HUES48 (cell line): ENCODE data around the gene FOXO4.

ENCODE experiments used
- H3K27ac ChIP-seq: one replicate; pipeline ENCODE4 v1.7.0; 2013; ENCODE audit warnings: low read depth, low read length, inconsistent platforms
- H3K27me3 ChIP-seq: 2 replicates; pipeline ENCODE4 v1.6.1; 2013; ENCODE audit warnings: mild to moderate bottlenecking, low read length; ENCODE audit not compliant: control insufficient read depth, insufficient read depth
- H3K36me3 ChIP-seq: 2 replicates; pipeline ENCODE4 v1.6.1; 2013; ENCODE audit warnings: low read length; ENCODE audit not compliant: control insufficient read depth, insufficient read depth
- H3K4me1 ChIP-seq: 2 replicates; pipeline ENCODE4 v1.6.1; 2013; ENCODE audit warnings: mild to moderate bottlenecking, low read length; ENCODE audit not compliant: control insufficient read depth, insufficient read depth
- H3K4me3 ChIP-seq: 2 replicates; pipeline ENCODE4 v1.5.1; 2013; ENCODE audit warnings: mild to moderate bottlenecking, low read depth, low read length
- H3K9ac ChIP-seq: 2 replicates; pipeline ENCODE4 v1.6.1; 2013; ENCODE audit warnings: mild to moderate bottlenecking, low read depth, low read length, moderate library complexity
- H3K9me3 ChIP-seq: 2 replicates; pipeline ENCODE4 v1.6.1; 2013; ENCODE audit warnings: low read length; ENCODE audit not compliant: control insufficient read depth, insufficient read depth

FOXO4 gene

GRCh38 chrX:71109051-71109450, 13.4 kb downstream of the FOXO4 start:
- Histone ChIP-seq H3K36me3 (no peaks in the 10 kb centered on the region), H3K4me1 (peaks cover 6% of the 10 kb centered on the region; the same call in 1 of the 2 replicates), H3K27me3 (peaks cover 20% of the 10 kb centered on the region), H3K9ac (no peak overlapping the region), H3K9me3 (peaks cover 56% of the 10 kb centered on the region), H3K27ac (no peak overlapping the region), H3K4me3 (no peak overlapping the region)

DNA sequence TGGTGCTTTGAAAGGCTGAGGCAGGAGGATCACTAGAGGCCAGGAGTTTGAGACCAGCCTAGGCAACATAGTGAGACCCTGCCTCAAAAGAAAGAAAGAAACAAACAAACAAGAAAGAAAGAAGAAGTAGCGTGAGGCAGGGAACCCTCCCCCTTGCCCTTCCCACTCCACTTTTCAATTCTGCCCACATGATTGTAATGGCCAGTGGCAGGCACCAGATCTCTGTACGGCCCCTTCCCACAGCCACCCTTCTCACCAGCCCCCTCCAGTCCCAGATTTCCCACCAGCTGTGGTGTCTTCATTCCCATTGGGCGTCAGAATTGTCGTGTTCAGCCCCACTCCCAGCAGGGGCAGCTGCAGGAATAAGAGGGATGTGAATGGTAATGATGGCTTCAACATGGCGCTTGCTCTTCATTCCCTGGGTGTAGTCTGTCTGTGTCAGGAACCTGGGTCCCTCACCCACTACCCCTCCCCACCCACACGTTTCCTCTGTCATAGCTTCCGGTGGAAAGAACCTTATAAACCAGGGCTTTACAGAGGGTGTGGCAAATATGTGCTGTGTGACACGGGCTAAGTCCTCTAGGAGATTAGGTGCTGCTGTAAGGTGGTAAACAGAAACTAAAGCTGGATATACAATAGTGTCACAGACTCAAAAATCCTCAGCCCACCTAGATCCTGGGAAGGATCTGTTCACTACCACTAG, 15.6 kb downstream of the FOXO4 start, which contains the start of gene IL2RG:
Gene IL2RG, minus strand, starts transcription at position 437 of the 703 bp plus-strand sequence. Its CDS starts 38 bp downstream, at position 399.
- H3K27me3 ChIP-seq: peaks cover 34% of the 10 kb centered on the region
- H3K4me3 ChIP-seq: no peak within 1 kb of the TSS
- H3K27ac ChIP-seq: no peak within 1 kb of the TSS
- no peak within 1 kb of the TSS for H3K9ac ChIP-seq
- peaks cover 45% of the 10 kb centered on the region for H3K9me3 ChIP-seq
- no peaks in the 10 kb centered on the region for H3K36me3 ChIP-seq
- H3K4me1 ChIP-seq: no peaks in the 10 kb centered on the region

DNA sequence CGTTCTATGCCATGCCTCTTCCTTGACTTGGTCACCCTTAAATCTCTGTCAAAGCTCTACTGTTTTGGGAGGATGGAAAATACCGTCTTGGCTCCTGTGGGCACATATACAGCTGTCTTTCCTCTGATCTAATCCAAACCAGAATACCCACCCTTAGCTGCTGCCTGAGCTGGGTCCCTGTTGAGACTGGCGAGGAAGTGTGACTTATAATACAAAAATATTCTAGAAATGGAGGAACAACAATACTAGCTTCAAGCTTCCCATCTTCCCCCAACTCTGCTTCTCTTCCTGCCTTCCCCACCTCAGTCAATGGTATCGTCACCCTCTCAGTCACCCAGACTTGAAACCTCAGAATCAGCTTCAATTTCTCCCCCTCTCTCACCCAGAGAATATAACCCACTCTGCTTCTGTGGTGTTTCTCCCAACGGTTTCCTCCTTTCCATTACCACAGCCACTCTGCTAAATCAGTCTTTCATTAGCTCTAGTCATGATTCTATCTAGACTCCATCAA, 16.3 kb downstream of the FOXO4 start:
- peaks cover 34% of the 10 kb centered on the region for H3K27me3 ChIP-seq
- no peaks in the 10 kb centered on the region for H3K4me1 ChIP-seq
- H3K9ac ChIP-seq: no peak overlapping the region
- H3K27ac ChIP-seq: no peak overlapping the region
- no peak overlapping the region for H3K4me3 ChIP-seq
- peaks cover 45% of the 10 kb centered on the region for H3K9me3 ChIP-seq
- no peaks in the 10 kb centered on the region for H3K36me3 ChIP-seq

- H3K36me3 ChIP-seq: peaks cover 19% of the 10 kb centered on the region
- peaks cover 46% of the 10 kb centered on the region for H3K9me3 ChIP-seq
- H3K9ac ChIP-seq: no peak overlapping the region
- H3K4me1 ChIP-seq: 0 out of 2 replicates have a peak, but pooled peaks cover 6% of the 10 kb centered on the region
- H3K27ac ChIP-seq: no peak overlapping the region
- H3K4me3 ChIP-seq: peak overlapping the region; percentile 66
- H3K27me3 ChIP-seq: peaks cover 30% of the 10 kb centered on the region
Measured at GRCh38 chrX:71117358-71117757, 21.7 kb downstream of the FOXO4 start.

DNA sequence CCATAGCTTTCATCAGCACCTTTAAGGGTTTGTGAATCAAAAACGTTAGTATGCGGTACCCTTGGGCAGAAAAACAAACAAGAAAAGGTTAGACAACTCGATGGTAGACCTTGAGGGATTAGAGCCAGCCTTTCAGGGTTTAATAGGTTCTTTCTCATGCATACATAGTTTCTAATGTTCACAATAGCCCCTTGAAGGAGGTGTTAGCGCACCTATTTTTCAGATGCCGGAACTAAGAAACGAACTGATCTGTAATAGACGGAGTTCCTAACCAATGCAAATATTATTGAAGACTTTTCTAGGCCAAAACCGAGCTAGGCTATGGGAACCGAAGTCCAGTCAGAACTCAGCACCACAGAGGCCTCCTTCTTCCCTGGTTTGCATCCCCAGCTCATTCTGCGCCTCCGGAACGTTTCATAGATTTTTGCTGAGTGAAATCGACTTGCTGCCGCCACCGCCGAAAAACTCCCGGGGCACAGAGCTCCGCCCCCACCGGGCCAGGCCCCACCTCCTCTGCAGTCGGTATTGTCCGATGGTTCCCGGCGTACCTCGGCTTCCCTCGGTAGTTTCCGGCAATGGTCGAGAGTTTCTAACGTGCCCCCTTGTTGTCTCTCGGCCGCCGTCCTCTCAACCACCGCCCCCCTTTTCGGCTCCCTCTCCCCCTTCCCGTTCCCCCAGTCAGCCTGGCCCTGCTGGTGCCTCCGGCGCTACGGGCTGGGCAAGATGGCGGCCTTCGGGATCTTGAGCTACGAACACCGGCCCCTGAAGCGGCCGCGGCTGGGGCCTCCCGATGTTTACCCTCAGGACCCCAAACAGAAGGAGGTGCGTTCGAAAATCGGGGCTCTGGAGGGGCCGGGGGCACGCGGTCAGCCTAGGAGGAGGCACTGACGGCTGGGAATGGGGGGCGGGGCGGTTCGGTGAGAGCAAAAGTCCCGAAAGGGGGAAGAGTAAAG, 22.7 kb downstream of the FOXO4 start, which contains the start of gene MED12:
Gene MED12, plus strand, starts transcription at position 565 of the 953 bp plus-strand sequence. Its CDS starts 159 bp downstream, at position 724.
- Histone ChIP-seq H3K27me3 (peaks cover 26% of the 10 kb centered on the region), H3K27ac (peak within 1 kb of the TSS; percentile 83)

DNA sequence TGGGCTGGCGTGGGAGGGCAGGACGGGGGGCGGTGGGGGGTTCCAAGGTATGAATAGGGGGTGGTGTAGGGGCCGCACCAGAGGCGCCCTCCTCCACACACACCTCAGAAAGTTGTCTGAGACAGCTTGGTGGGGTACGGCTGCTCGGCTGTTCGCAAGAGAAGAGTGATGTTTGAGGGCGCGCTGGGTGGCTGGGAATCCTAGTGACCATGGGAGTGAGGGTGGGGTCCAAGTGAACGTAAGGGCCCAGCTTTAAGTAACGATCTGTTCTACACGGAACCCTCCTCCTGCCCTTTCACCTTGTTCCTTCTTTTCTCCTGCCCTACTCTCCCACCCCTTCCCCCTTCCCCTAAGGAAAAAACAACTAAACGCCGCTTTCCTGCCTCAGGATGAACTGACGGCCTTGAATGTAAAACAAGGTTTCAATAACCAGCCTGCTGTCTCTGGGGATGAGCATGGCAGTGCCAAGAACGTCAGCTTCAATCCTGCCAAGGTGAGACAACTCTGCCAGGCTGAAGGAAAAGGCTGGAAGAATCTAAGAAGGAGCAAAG, 23.4 kb downstream of the FOXO4 start:
- Histone ChIP-seq H3K36me3 (peaks cover 36% of the 10 kb centered on the region), H3K27ac (peak overlapping the region; percentile 83), H3K4me3 (peak overlapping the region; percentile 66), H3K9ac (no peak overlapping the region), H3K4me1 (0 out of 2 replicates have a peak, but pooled peaks cover 6% of the 10 kb centered on the region), H3K9me3 (peaks cover 46% of the 10 kb centered on the region), H3K27me3 (peaks cover 26% of the 10 kb centered on the region)

More for the DNA sequence above, 22.7 kb downstream of the FOXO4 start, which contains the start of gene MED12:
- Histone ChIP-seq H3K4me3 (peak within 1 kb of the TSS; percentile 66), H3K9ac (peak within 1 kb of the TSS; percentile 45; the same call in 1 of the 2 replicates), H3K36me3 (peaks cover 29% of the 10 kb centered on the region), H3K4me1 (0 out of 2 replicates have a peak, but pooled peaks cover 6% of the 10 kb centered on the region), H3K9me3 (peaks cover 47% of the 10 kb centered on the region)

- Histone ChIP-seq H3K9ac (no peak overlapping the region), H3K4me3 (no peak overlapping the region), H3K36me3 (peaks cover 87% of the 10 kb centered on the region), H3K4me1 (no peaks in the 10 kb centered on the region), H3K9me3 (peaks cover 60% of the 10 kb centered on the region), H3K27me3 (no peaks in the 10 kb centered on the region), H3K27ac (no peak overlapping the region)
Measured at GRCh38 chrX:71128166-71128833, 32.6 kb downstream of the FOXO4 start.

DNA sequence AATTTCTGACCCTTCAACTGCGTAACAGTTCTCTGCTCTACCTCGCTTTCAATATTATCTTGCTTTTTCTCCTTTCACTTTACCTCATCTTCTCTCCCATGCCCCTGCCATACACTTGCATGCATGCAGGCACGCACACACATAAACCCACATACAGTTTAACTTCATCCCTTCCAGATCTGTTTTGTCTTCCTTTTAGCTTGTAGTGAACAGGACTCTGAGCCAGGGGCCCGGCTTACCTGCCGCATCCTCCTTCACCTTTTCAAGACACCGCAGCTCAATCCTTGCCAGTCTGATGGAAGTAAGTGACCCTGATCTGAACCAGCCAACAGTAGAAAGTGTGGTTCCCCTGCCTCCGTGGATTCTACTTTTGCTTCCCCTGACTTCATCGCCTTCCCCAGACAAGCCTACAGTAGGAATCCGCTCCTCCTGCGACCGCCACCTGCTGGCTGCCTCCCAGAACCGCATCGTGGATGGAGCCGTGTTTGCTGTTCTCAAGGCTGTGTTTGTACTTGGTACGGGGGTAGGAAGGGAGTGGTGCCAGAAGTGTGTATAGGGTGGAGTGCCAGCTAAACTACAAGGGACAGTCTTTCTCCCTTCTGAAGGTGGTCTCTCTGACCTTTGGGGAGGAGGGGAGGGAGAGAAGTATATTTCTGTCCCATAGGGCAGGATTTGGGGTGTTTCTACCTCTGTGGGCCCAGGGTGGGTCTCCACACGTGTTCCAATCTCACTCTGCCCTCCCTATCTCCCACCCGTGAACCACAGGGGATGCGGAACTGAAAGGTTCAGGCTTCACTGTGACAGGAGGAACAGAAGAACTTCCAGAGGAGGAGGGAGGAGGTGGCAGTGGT, 33.5 kb downstream of the FOXO4 start:
- no peak overlapping the region for H3K4me3 ChIP-seq
- no peak overlapping the region for H3K9ac ChIP-seq
- H3K27me3 ChIP-seq: no peaks in the 10 kb centered on the region
- peaks cover 83% of the 10 kb centered on the region for H3K36me3 ChIP-seq
- H3K27ac ChIP-seq: no peak overlapping the region
- H3K4me1 ChIP-seq: no peaks in the 10 kb centered on the region
- peaks cover 58% of the 10 kb centered on the region for H3K9me3 ChIP-seq

DNA sequence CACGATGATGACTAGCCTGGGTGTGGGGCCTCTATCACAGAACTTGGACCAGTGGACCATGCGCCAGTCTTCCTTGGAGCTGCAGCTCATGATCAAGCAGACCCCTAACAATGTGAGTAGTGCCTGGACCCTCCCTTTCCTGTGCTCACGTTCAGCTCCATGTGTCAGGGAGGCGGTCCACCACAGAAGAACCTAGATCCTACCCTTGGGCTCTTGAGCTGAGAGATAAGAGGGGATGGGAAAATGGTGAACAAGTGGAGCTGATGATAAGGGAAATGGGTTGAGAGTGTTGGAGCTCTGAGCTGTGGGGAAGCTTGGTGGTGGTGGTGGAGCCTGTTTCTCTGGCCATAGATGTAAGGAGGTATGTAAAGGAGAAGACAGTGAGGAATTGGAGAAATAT, 35.9 kb downstream of the FOXO4 start:
- H3K27ac ChIP-seq: no peak overlapping the region
- H3K4me3 ChIP-seq: no peak overlapping the region
- peaks cover 78% of the 10 kb centered on the region for H3K36me3 ChIP-seq
- H3K9ac ChIP-seq: no peak overlapping the region
- peaks cover 52% of the 10 kb centered on the region for H3K9me3 ChIP-seq
- H3K4me1 ChIP-seq: no peaks in the 10 kb centered on the region
- H3K27me3 ChIP-seq: no peaks in the 10 kb centered on the region
